ENCODE results near the gene PALMD. TPM values are rescaled to one million over a fixed set of nuclear protein-coding genes. Genes with fewer than 3 reads are reported as not detected.

The PALMD gene
- total and polyA plus RNA-seq, 11 donors = 74.0 to 236 (median 120) TPM

DNA sequence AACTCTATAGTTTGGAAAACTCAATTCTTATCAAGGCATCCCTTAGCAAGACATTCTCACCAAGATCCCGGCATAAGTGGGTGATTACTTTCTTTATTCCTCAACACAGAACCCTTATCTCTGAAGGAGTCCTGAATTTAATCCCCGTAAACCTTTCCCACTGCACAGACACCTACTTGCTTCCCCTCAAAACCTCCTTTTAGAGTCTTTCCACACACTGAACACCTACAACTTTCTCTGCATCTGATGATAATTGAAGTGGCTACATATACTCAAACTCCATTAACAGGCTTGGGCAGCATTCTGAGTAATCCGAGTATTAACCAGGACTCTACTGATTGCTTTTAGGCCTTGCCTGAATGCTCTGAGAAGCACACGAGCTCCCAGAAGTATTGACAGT lies 23.5 kb downstream of the PALMD start:
- 70 to 80% (median 78%) methylated on average over 4 of the region's 4 CpGs for WGBS, 4 donors
- peaks cover 0 to 92% (median 44%) of the 10 kb centered on the region in 9 donors for H3K36me3 ChIP-seq
- intact Hi-C loops (cut with DNase I) = loop anchor here in 1 of 10 donors (10.0 kb wide), 1 partner anchor 135 kb away; no protein-coding TSS in a partner anchor

DNA sequence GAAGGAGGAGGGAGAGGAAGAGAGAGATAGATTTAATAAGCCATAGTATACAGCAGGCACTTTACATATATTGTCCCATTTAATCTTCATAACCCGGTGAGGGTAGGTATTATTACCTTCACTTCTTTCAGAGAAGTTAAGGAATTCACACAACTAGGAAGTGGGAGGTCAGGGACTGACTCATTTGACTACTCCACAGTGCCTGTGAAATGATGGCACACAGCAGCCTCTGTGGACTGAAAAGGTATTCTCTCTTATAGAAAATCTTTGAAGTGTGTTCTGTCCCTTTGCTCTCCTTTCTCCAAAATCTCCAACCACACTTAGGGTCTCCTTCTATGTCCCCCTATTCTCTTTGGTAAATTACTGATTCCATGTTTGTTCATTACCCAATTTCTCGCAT lies 23.9 kb downstream of the PALMD start:
- Histone ChIP-seq H3K36me3 (peaks cover 0 to 92% (median 44%) of the 10 kb centered on the region in 9 donors), H3K4me3 (no peak overlapping the region), H3K27ac (peak overlapping the region; percentile 28 to 89 (median 82)), H3K27me3 (no peaks in the 10 kb centered on the region), H3K4me1 (peaks cover 5 to 92% (median 52%) of the 10 kb centered on the region in 12 donors), H3K9me3 (no peaks in the 10 kb centered on the region)
- TF ChIP-seq POLR2A (IDR thresholded peaks at IDR 0.05) = no peak
- TF ChIP-seq, protein P1, sequence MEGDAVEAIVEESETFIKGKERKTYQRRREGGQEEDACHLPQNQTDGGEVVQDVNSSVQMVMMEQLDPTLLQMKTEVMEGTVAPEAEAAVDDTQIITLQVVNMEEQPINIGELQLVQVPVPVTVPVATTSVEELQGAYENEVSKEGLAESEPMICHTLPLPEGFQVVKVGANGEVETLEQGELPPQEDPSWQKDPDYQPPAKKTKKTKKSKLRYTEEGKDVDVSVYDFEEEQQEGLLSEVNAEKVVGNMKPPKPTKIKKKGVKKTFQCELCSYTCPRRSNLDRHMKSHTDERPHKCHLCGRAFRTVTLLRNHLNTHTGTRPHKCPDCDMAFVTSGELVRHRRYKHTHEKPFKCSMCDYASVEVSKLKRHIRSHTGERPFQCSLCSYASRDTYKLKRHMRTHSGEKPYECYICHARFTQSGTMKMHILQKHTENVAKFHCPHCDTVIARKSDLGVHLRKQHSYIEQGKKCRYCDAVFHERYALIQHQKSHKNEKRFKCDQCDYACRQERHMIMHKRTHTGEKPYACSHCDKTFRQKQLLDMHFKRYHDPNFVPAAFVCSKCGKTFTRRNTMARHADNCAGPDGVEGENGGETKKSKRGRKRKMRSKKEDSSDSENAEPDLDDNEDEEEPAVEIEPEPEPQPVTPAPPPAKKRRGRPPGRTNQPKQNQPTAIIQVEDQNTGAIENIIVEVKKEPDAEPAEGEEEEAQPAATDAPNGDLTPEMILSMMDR (IDR thresholded peaks at IDR 0.05) = no peak
- WGBS, 4 donors = 94 to 98% (median 96%) methylated on average over 2 of the region's 2 CpGs
- intact Hi-C loops (cut with DNase I) = loop anchor here in 1 of 10 donors (10.0 kb wide), 1 partner anchor 135 kb away; no protein-coding TSS in a partner anchor
- DNase-seq (no peak), ATAC-seq (peak in 1 of 4 donors; percentile 21)

More for the DNA sequence above, 23.5 kb downstream of the PALMD start:
- Histone ChIP-seq H3K27me3 (no peaks in the 10 kb centered on the region), H3K27ac (peak overlapping the region in 11 of 12 donors; percentile 28 to 89 (median 82)), H3K9me3 (no peaks in the 10 kb centered on the region), H3K4me3 (no peak overlapping the region), H3K4me1 (peaks cover 6 to 92% (median 51%) of the 10 kb centered on the region in 12 donors)
- no peak for TF ChIP-seq POLR2A (IDR thresholded peaks at IDR 0.05)
- TF ChIP-seq, protein P1 (IDR thresholded peaks at IDR 0.05) = no peak
- ATAC-seq (no peak), DNase-seq (no peak)

DNA sequence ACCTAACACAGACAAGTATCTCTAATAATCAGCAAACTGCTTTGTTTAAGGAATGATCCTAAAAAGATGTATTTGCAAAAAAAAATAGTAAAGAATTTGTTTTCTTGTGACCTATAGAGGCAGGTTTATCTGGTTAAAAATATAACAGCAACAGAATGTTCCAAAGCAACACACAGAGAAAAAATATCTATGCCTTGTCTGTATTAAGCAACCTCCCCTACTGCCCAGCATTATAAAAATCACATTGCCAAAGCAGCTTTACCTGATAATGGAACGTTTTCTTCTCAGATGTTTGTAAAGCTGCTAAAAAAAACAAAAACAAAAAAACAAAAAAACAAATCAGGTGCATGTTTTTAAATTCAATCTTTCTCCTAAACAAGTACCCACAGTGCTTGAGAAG lies 24.7 kb downstream of the PALMD start:
- intact Hi-C loops (cut with DNase I) = no loop called here
- TF ChIP-seq, protein P1 (IDR thresholded peaks at IDR 0.05) = no peak
- no peak for TF ChIP-seq POLR2A (IDR thresholded peaks at IDR 0.05)
- Histone ChIP-seq H3K4me1 (peaks cover 5 to 94% (median 56%) of the 10 kb centered on the region in 12 donors), H3K27ac (peak overlapping the region; percentile 72 to 89 (median 82)), H3K27me3 (no peaks in the 10 kb centered on the region), H3K4me3 (no peak overlapping the region), H3K9me3 (no peaks in the 10 kb centered on the region), H3K36me3 (peaks cover 0 to 91% (median 44%) of the 10 kb centered on the region in 9 donors)
- WGBS, 4 donors = 31 to 43% (median 39%) methylated on average over 1 of the region's 1 CpG
- DNase-seq (no peak), ATAC-seq (peak in 1 of 4 donors; percentile 30)

DNA sequence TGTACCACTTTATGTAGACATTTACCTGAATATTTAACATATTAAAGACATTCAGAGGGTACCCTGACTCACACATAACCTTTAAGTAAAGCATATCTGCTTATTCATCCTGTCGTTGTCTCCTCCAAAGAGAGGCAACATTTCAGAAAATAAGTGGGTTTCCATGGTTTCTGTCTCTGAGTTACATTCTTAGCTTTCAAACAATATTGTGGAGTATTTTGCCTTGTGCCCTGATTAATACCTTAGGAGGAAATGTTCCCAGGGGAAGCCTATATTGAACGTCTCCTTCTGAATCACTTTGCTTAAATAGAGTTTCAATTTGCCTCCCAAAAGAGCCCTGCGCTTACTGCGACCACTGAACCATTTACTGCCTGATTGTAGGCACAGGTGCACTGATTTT lies 26.1 kb downstream of the PALMD start:
- no peak for ATAC-seq
- H3K36me3 ChIP-seq = peaks cover 0 to 95% (median 43%) of the 10 kb centered on the region in 9 donors
- WGBS, 4 donors = 54 to 62% (median 57%) methylated on average over 4 of the region's 4 CpGs
- no peaks in the 10 kb centered on the region for H3K9me3 ChIP-seq
- no peak for DNase-seq
- no peaks in the 10 kb centered on the region for H3K27me3 ChIP-seq
- intact Hi-C loops (cut with DNase I) = no loop called here
- peak overlapping the region; percentile 72 to 89 (median 82) for H3K27ac ChIP-seq
- TF ChIP-seq, protein P1 (IDR thresholded peaks at IDR 0.05) = no peak
- TF ChIP-seq POLR2A (IDR thresholded peaks at IDR 0.05) = no peak
- no peak overlapping the region for H3K4me3 ChIP-seq
- H3K4me1 ChIP-seq = peaks cover 5 to 93% (median 65%) of the 10 kb centered on the region in 12 donors
